Endodermal cell (in vitro differentiated cells): ENCODE results near the gene ELMO3. TPM values are rescaled to one million over a fixed set of nuclear protein-coding genes. Genes with fewer than 3 reads are reported as not detected.

Source experiments
- DNase-seq: peaks from one replicate; pipeline ENCODE4 v3.0.0-alpha.2; 2017
- H3K27ac ChIP-seq: 2 replicates; pipeline ENCODE4 v1.5.1; 2013; ENCODE audit warnings: mild to moderate bottlenecking, low read depth, low read length, moderate library complexity
- H3K27me3 ChIP-seq: 2 replicates; pipeline ENCODE4 v1.6.1; 2013; ENCODE audit warnings: mild to moderate bottlenecking, low read length, moderate library complexity; ENCODE audit not compliant: insufficient read depth, control insufficient read depth, poor library complexity, severe bottlenecking
- H3K36me3 ChIP-seq: 2 replicates; pipeline ENCODE4 v1.7.0; 2013; ENCODE audit warnings: mild to moderate bottlenecking, low read length, moderate library complexity; ENCODE audit not compliant: control insufficient read depth, insufficient read depth
- H3K4me1 ChIP-seq: one replicate; pipeline ENCODE4 v1.7.0; 2013; ENCODE audit warnings: low read length; ENCODE audit not compliant: control insufficient read depth, insufficient read depth
- H3K4me3 ChIP-seq: 2 replicates; pipeline ENCODE4 v1.5.1; 2013; ENCODE audit warnings: mild to moderate bottlenecking, low read length, moderate library complexity
- H3K9ac ChIP-seq: 2 replicates; pipeline ENCODE4 v1.6.1; 2013; ENCODE audit warnings: mild to moderate bottlenecking, low read length, moderate library complexity; ENCODE audit not compliant: poor library complexity, severe bottlenecking; ENCODE audit errors: extremely low read depth
- H3K9me3 ChIP-seq: 2 replicates; pipeline ENCODE4 v1.6.1; 2013; ENCODE audit warnings: mild to moderate bottlenecking, low read length, moderate library complexity; ENCODE audit not compliant: control insufficient read depth
- H3K27ac Mint-ChIP-seq: 2 replicates; pipeline ENCODE4 v1.8.0; 2020; ENCODE audit warnings: mixed read lengths
- H3K27me3 Mint-ChIP-seq: 2 replicates; pipeline ENCODE4 v1.8.0; 2021; ENCODE audit warnings: mild to moderate bottlenecking, mixed read lengths; ENCODE audit not compliant: insufficient read depth
- H3K36me3 Mint-ChIP-seq: 2 replicates; pipeline ENCODE4 v1.8.0; 2020; ENCODE audit warnings: low read depth, mixed read lengths
- H3K4me1 Mint-ChIP-seq: 2 replicates; pipeline ENCODE4 v1.8.0; 2020; ENCODE audit warnings: mixed read lengths
- H3K4me3 Mint-ChIP-seq: 2 replicates; pipeline ENCODE4 v1.8.0; 2020; ENCODE audit warnings: mild to moderate bottlenecking, moderate library complexity, mixed read lengths
- H3K9me3 Mint-ChIP-seq: 2 replicates; pipeline ENCODE4 v1.8.0; 2020; ENCODE audit warnings: mild to moderate bottlenecking, mixed read lengths
- CTCF ChIP-seq: fragments of 200-600 bp; sonication (generic); conservative IDR thresholded peaks from 2 replicates; pipeline ENCODE4 v1.5.0; 2021; ENCODE audit warnings: antibody characterized with exemption, mild to moderate bottlenecking
- WGBS, 2 experiments: methylation state at CpG; one replicate each; pipeline versions ENCODE4 v1.1.5 to v1.1.7; 2013; ENCODE audit warnings: missing lambda C conversion rate in 2 of 2, mixed read lengths in 1 of 2; ENCODE audit not compliant: insufficient coverage in 1 of 2, insufficient read length in 1 of 2; 5-methylcytosine and 5-hydroxymethylcytosine counted together
- total RNA-seq, 2 donors: library from RNA; stranded (reverse); fragmentation: NEBNext Ultra II Directional in 1 of 2; extraction: Animal tissue kit (Norgen Biotek cat#: 25700) in 1 of 2; gene quantifications; 2 replicates in 1 of 2; 3 replicates in 1 of 2; pipeline ENCODE4 v1.2.1, GENCODE V29; 2021

ELMO3 gene
- total RNA-seq, 2 donors from 2014 or later, result 5.6 to 6.4 TPM

- Histone ChIP-seq H3K27ac (no peak overlapping the region), H3K9me3 (no peaks in the 10 kb centered on the region), H3K36me3 (peaks cover 7% of the 10 kb centered on the region), H3K27me3 (peaks cover 35% of the 10 kb centered on the region), H3K9ac (no peak overlapping the region), H3K4me1 (peaks cover 6% of the 10 kb centered on the region), H3K4me3 (peak overlapping the region; percentile 84)
- no peak for TF ChIP-seq CTCF
- peaks cover 17% of the 10 kb centered on the region for H3K4me1 Mint-ChIP-seq
- peaks cover 31% of the 10 kb centered on the region for H3K27me3 Mint-ChIP-seq
- H3K27ac Mint-ChIP-seq, result no peak overlapping the region
- DNase-seq, result no peak
- no peaks in the 10 kb centered on the region for H3K9me3 Mint-ChIP-seq
- 90 to 100% methylated on average over 1 to 2 of the region's 2 CpGs for WGBS, 2 experiments
- H3K36me3 Mint-ChIP-seq, result no peaks in the 10 kb centered on the region
- H3K4me3 Mint-ChIP-seq, result no peak overlapping the region
These were observed 16.6 kb upstream of the ELMO3 start for GRCh38 chr16:67182288-67182687.

- peak overlapping the region; percentile 99 for H3K27ac ChIP-seq
These were observed 15.7 kb upstream of the ELMO3 start for GRCh38 chr16:67183284-67183626.

GRCh38 chr16:67183627-67184452, 15.1 kb upstream of the ELMO3 start, which contains the start of gene MATCAP1:
Gene MATCAP1, minus strand, starts transcription at chr16:67183963. Its CDS starts 3,353 bp downstream, at chr16:67180610.
- peaks cover 14% of the 10 kb centered on the region for H3K4me1 Mint-ChIP-seq
- DNase-seq, result peak; percentile 97
- H3K27ac ChIP-seq, result peak within 1 kb of the TSS; percentile 99
- no peaks in the 10 kb centered on the region for H3K9me3 Mint-ChIP-seq
- no peak for TF ChIP-seq CTCF
- H3K27me3 Mint-ChIP-seq, result peaks cover 25% of the 10 kb centered on the region
- H3K9me3 ChIP-seq, result no peaks in the 10 kb centered on the region
- no peak within 1 kb of the TSS for H3K4me3 Mint-ChIP-seq
- WGBS, 2 experiments, result 0% methylated on average over 37 to 77 of the region's 77 CpGs
- H3K36me3 ChIP-seq, result peaks cover 7% of the 10 kb centered on the region
- H3K9ac ChIP-seq, result peak within 1 kb of the TSS; percentile 82
- peaks cover 6% of the 10 kb centered on the region for H3K4me1 ChIP-seq
- H3K4me3 ChIP-seq, result peak within 1 kb of the TSS; percentile 84
- H3K36me3 Mint-ChIP-seq, result no peaks in the 10 kb centered on the region
- H3K27ac Mint-ChIP-seq, result no peak within 1 kb of the TSS
- peaks cover 26% of the 10 kb centered on the region for H3K27me3 ChIP-seq

More at GRCh38 chr16:67183284-67183626, 15.7 kb upstream of the ELMO3 start:
- Mint-ChIP-seq H3K4me1 (peaks cover 14% of the 10 kb centered on the region), H3K27ac (no peak overlapping the region), H3K4me3 (no peak overlapping the region), H3K9me3 (no peaks in the 10 kb centered on the region), H3K27me3 (peaks cover 25% of the 10 kb centered on the region), H3K36me3 (no peaks in the 10 kb centered on the region)
- H3K4me1 ChIP-seq, result peaks cover 6% of the 10 kb centered on the region
- peaks cover 7% of the 10 kb centered on the region for H3K36me3 ChIP-seq
- no peak for DNase-seq
- no peak for TF ChIP-seq CTCF
- H3K27me3 ChIP-seq, result peaks cover 29% of the 10 kb centered on the region
- 13 to 15% methylated on average over 6 to 11 of the region's 11 CpGs for WGBS, 2 experiments
- no peaks in the 10 kb centered on the region for H3K9me3 ChIP-seq
- H3K9ac ChIP-seq, result peak overlapping the region; percentile 82
- peak overlapping the region; percentile 84 for H3K4me3 ChIP-seq
